Natural killer cell (primary cell): ENCODE results near the gene GFPT2. TPM values are rescaled to one million over a fixed set of nuclear protein-coding genes. Genes with fewer than 3 reads are reported as not detected.

Experiments used
- ATAC-seq, 3 donors: fragments of 150-1000 bp in 2 of 3; fragments of 200-7000 bp in 1 of 3; cut with Tn5 transposase; 1 replicate in 1 of 3; 2 replicates in 2 of 3; pipeline ENCODE4 v1.10.0; 2021; ENCODE audit warnings: mild to moderate bottlenecking in 2 of 3, moderate library complexity in 2 of 3
- DNase-seq, 2 donors: peaks; one replicate each; pipeline versions ENCODE4 v3.0.0 to v3.0.0-alpha.2; 2013 to 2021; ENCODE audit warnings: mixed read lengths in 1 of 2
- H3K27ac ChIP-seq: one replicate; pipeline ENCODE4 v1.5.1; 2013; ENCODE audit warnings: mild to moderate bottlenecking, low read length
- H3K27me3 ChIP-seq: one replicate; pipeline ENCODE4 v1.6.1; 2013; ENCODE audit warnings: low read length; ENCODE audit not compliant: control insufficient read depth, insufficient read depth
- H3K36me3 ChIP-seq: one replicate; pipeline ENCODE4 v1.6.1; 2013; ENCODE audit warnings: low read length; ENCODE audit not compliant: control insufficient read depth, insufficient read depth
- H3K4me1 ChIP-seq: one replicate; pipeline ENCODE4 v1.6.1; 2013; ENCODE audit warnings: low read length; ENCODE audit not compliant: control insufficient read depth, insufficient read depth
- H3K4me3 ChIP-seq: one replicate; pipeline ENCODE4 v1.5.1; 2013; ENCODE audit warnings: low read length
- H3K9me3 ChIP-seq: one replicate; pipeline ENCODE4 v1.6.1; 2013; ENCODE audit warnings: low read length; ENCODE audit not compliant: control insufficient read depth, insufficient read depth
- H3K27ac Mint-ChIP-seq, 2 donors: one replicate each; pipeline ENCODE4 v1.8.0; 2022; ENCODE audit warnings: mild to moderate bottlenecking in 2 of 2, mixed read lengths in 2 of 2, moderate library complexity in 1 of 2
- H3K27me3 Mint-ChIP-seq, 2 donors: one replicate each; pipeline ENCODE4 v1.8.0; 2022; ENCODE audit warnings: low read depth in 2 of 2, mixed read lengths in 2 of 2
- H3K36me3 Mint-ChIP-seq: one replicate; pipeline ENCODE4 v1.8.0; 2022; ENCODE audit warnings: mixed read lengths
- H3K4me1 Mint-ChIP-seq, 2 donors: one replicate each; pipeline ENCODE4 v1.8.0; 2022; ENCODE audit warnings: mixed read lengths in 2 of 2
- H3K4me3 Mint-ChIP-seq: one replicate; pipeline ENCODE4 v1.8.0; 2022; ENCODE audit warnings: mild to moderate bottlenecking, moderate library complexity, mixed read lengths
- H3K9me3 Mint-ChIP-seq, 2 donors: one replicate each; pipeline ENCODE4 v1.8.0; 2022; ENCODE audit warnings: mixed read lengths in 2 of 2
- CTCF ChIP-seq: fragments of 200-600 bp; IDR thresholded peaks from one replicate; pipeline ENCODE4 v1.8.0; 2022; ENCODE audit warnings: antibody characterized with exemption
- WGBS: methylation state at CpG from one replicate; pipeline ENCODE4 v1.1.7; 2013; ENCODE audit warnings: missing lambda C conversion rate; ENCODE audit not compliant: insufficient coverage; 5-methylcytosine and 5-hydroxymethylcytosine counted together
- intact Hi-C: fragments of 100-400 bp; cut with micrococcal nuclease; formaldehyde crosslinking; loops from one replicate; pipeline ENCODE4 v1.14.2; 2022
- total RNA-seq, 4 donors: library from RNA; stranded (reverse); fragments of 120-200 nt in 1 of 4; gene quantifications; one replicate each; pipeline versions ENCODE4 v1.2.3 to v1.2.4, GENCODE V29; 2013 to 2022

Gene GFPT2
- total RNA-seq, 3 donors from 2014 or later (not counting 1 experiment from before 2014, with no cell fraction given) = 0.56 to 0.86 TPM; not detected in 1

GRCh38 chr5:180373870-180374269 lies 20.7 kb upstream of the GFPT2 start:
- intact Hi-C loops = no loop called here
- no peaks in the 10 kb centered on the region for H3K9me3 Mint-ChIP-seq
- no peak overlapping the region for H3K4me3 Mint-ChIP-seq
- Histone ChIP-seq H3K27ac (no peak overlapping the region), H3K36me3 (no peaks in the 10 kb centered on the region), H3K4me3 (no peak overlapping the region), H3K27me3 (no peaks in the 10 kb centered on the region), H3K4me1 (no peaks in the 10 kb centered on the region), H3K9me3 (no peaks in the 10 kb centered on the region)
- H3K27ac Mint-ChIP-seq = no peak overlapping the region
- H3K27me3 Mint-ChIP-seq = no peaks in the 10 kb centered on the region
- TF ChIP-seq CTCF = no peak
- no peak for DNase-seq
- H3K36me3 Mint-ChIP-seq = no peaks in the 10 kb centered on the region
- 94% methylated on average over 3 of the region's 3 CpGs for WGBS
- no peak for ATAC-seq
- no peaks in the 10 kb centered on the region for H3K4me1 Mint-ChIP-seq

- Histone ChIP-seq H3K27me3 (no peaks in the 10 kb centered on the region), H3K36me3 (no peaks in the 10 kb centered on the region), H3K27ac (no peak overlapping the region), H3K9me3 (no peaks in the 10 kb centered on the region), H3K4me3 (no peak overlapping the region), H3K4me1 (no peaks in the 10 kb centered on the region)
- no peaks in the 10 kb centered on the region for H3K9me3 Mint-ChIP-seq
- intact Hi-C loops = no loop called here
- no peaks in the 10 kb centered on the region for H3K36me3 Mint-ChIP-seq
- no peak overlapping the region for H3K27ac Mint-ChIP-seq
- ATAC-seq (peak in 1 of 3 donors; percentile 54), DNase-seq (peak in 1 of 2 donors; percentile 18)
- TF ChIP-seq CTCF = no peak
- WGBS = 89% methylated on average over 5 of the region's 5 CpGs
- no peaks in the 10 kb centered on the region for H3K27me3 Mint-ChIP-seq
- H3K4me1 Mint-ChIP-seq = no peaks in the 10 kb centered on the region
- no peak overlapping the region for H3K4me3 Mint-ChIP-seq
Measured at GRCh38 chr5:180373454-180373853, 20.3 kb upstream of the GFPT2 start.

DNA sequence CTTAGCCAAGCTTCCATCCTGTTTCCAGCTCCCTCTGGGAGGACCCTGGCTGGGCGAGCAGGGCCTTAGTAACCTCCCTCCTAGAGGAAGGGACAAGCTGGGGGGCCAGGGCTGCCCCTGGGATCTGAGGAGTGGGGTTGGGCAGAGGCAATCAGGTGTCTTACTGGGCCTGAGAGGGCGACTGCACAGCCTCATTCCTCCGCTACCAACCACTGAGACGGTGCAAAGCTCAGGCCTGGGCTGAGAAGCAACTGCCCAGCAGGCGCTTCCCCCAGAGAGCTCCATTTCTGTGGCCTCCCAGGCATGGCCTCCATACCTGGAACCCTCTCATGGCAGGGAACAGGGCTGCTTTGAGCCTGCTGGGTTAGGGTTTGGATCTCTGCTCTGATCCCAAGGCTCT lies 18.8 kb upstream of the GFPT2 start:
- ATAC-seq = no peak
- H3K27me3 Mint-ChIP-seq = no peaks in the 10 kb centered on the region

More for the DNA sequence above, 18.8 kb upstream of the GFPT2 start:
- 94% methylated on average over 5 of the region's 5 CpGs for whole genome bisulfite sequencing
- no peak for DNase-seq
- Mint-ChIP-seq H3K27ac (no peak overlapping the region), H3K9me3 (no peaks in the 10 kb centered on the region), H3K4me3 (no peak overlapping the region), H3K4me1 (peaks cover 8% of the 10 kb centered on the region in 2 donors), H3K36me3 (no peaks in the 10 kb centered on the region)
- Histone ChIP-seq H3K27me3 (no peaks in the 10 kb centered on the region), H3K4me1 (peaks cover 12% of the 10 kb centered on the region), H3K27ac (no peak overlapping the region), H3K4me3 (no peak overlapping the region), H3K36me3 (no peaks in the 10 kb centered on the region), H3K9me3 (no peaks in the 10 kb centered on the region)
- intact Hi-C loops = no loop called here
- no peak for TF ChIP-seq CTCF
